ENCODE data around the gene UNC119. TPM values are rescaled to one million over a fixed set of nuclear protein-coding genes. Genes with fewer than 3 reads are reported as not detected.

The UNC119 gene
- total RNA-seq, 1 donor from 2014 or later = 27.7 TPM

- Histone ChIP-seq H3K27ac (ENCODE audit: low read depth, low read length) (no peak overlapping the region), H3K36me3 (ENCODE audit: insufficient read depth, low read length) (peaks cover 3% of the 10 kb centered on the region), H3K4me3 (ENCODE audit: insufficient read depth, low read depth, low read length) (no peak overlapping the region), H2AFZ (ENCODE audit: low read depth, low read length) (no peak overlapping the region), H3K79me2 (ENCODE audit: insufficient read depth, low read length) (peaks cover 5% of the 10 kb centered on the region), H3K4me2 (ENCODE audit: low read length) (no peak overlapping the region), H3K9me3 (ENCODE audit: insufficient read depth, low read depth, low read length) (no peaks in the 10 kb centered on the region), H3K4me1 (ENCODE audit: insufficient read depth, low read length) (peaks cover 7% of the 10 kb centered on the region), H3K27me3 (ENCODE audit: insufficient read depth, low read length) (no peaks in the 10 kb centered on the region), H4K20me1 (ENCODE audit: insufficient read depth, low read length) (peaks cover 44% of the 10 kb centered on the region), H3K9ac (ENCODE audit: low read length) (no peak overlapping the region)
- peak overlapping the region; percentile 34 for H3K4me3 Mint-ChIP-seq (ENCODE audit: unreplicated experiment)
- no peaks in the 10 kb centered on the region for H3K9me3 Mint-ChIP-seq (ENCODE audit: unreplicated experiment)
- DNase-seq (ENCODE audit: low read depth) (no peak), FAIRE-seq (no peak)
- peaks cover 11% of the 10 kb centered on the region for H3K4me1 Mint-ChIP-seq (ENCODE audit: low read depth, unreplicated experiment)
- H3K27ac Mint-ChIP-seq (ENCODE audit: unreplicated experiment) = no peak overlapping the region
- peaks cover 14% of the 10 kb centered on the region for H3K36me3 Mint-ChIP-seq (ENCODE audit: low read depth, unreplicated experiment)
- H3K27me3 Mint-ChIP-seq (ENCODE audit: low read depth, unreplicated experiment) = peaks cover 3% of the 10 kb centered on the region
- TF ChIP-seq, protein P1, sequence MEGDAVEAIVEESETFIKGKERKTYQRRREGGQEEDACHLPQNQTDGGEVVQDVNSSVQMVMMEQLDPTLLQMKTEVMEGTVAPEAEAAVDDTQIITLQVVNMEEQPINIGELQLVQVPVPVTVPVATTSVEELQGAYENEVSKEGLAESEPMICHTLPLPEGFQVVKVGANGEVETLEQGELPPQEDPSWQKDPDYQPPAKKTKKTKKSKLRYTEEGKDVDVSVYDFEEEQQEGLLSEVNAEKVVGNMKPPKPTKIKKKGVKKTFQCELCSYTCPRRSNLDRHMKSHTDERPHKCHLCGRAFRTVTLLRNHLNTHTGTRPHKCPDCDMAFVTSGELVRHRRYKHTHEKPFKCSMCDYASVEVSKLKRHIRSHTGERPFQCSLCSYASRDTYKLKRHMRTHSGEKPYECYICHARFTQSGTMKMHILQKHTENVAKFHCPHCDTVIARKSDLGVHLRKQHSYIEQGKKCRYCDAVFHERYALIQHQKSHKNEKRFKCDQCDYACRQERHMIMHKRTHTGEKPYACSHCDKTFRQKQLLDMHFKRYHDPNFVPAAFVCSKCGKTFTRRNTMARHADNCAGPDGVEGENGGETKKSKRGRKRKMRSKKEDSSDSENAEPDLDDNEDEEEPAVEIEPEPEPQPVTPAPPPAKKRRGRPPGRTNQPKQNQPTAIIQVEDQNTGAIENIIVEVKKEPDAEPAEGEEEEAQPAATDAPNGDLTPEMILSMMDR (IDR thresholded peaks at IDR 0.05; ENCODE audit: insufficient read depth, low read depth, low read length) = no peak
- TF ChIP-seq EZH2 (IDR thresholded peaks at IDR 0.05; ENCODE audit: insufficient read depth, low read length) = no peak
These were observed 2.9 kb downstream of the UNC119 start for GRCh38 chr17:28549236-28550132.

DNA sequence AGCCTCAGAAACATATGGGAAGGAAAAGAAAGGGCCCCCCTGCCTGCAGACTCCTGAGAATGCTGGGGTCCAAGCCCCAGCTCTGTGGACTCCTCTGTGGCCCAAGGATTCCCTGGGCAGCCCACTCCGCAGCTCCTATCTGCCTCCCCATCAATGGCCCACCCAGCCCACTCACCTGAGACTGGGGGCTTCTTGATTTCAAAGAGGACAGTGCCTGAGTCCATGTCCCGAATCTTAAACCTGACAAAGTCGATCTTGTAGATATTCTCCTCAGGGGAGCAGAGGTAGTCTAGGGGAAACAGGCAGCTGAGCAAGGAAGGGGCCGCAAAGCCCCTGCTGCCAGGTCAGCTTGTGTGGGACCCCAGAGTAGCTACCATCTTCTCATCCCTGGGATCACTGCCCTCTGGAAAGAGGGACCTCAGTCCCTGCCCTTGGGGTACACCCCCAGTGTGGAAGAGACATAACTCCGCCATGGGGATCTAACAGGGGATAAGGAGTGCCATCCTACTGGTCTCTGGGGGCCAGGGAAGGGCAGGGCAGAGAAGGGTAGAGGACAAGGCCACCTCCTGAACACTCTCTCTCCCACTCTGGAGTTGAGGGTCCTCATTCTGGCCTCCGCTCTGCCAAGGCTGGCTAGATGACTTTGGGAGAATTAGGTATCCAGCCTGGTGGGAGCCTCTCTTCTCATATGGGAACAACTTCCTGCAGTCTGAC is 3.9 kb downstream of the UNC119 start:
- no peaks in the 10 kb centered on the region for H3K9me3 ChIP-seq (ENCODE audit: insufficient read depth, low read depth, low read length)
- DNase-seq (ENCODE audit: low read depth) (no peak), FAIRE-seq (no peak)
- no peak overlapping the region for H3K27ac Mint-ChIP-seq (ENCODE audit: unreplicated experiment)
- H3K27me3 Mint-ChIP-seq (ENCODE audit: low read depth, unreplicated experiment) = peaks cover 5% of the 10 kb centered on the region
- peaks cover 11% of the 10 kb centered on the region for H3K4me1 Mint-ChIP-seq (ENCODE audit: low read depth, unreplicated experiment)
- peaks cover 44% of the 10 kb centered on the region for H4K20me1 ChIP-seq (ENCODE audit: insufficient read depth, low read length)
- peak overlapping the region; percentile 27 for H3K4me3 Mint-ChIP-seq (ENCODE audit: unreplicated experiment)
- H3K9ac ChIP-seq (ENCODE audit: low read length) = no peak overlapping the region
- H3K79me2 ChIP-seq (ENCODE audit: insufficient read depth, low read length) = peaks cover 5% of the 10 kb centered on the region
- H3K36me3 Mint-ChIP-seq (ENCODE audit: low read depth, unreplicated experiment) = peaks cover 6% of the 10 kb centered on the region
- H3K4me3 ChIP-seq (ENCODE audit: insufficient read depth, low read depth, low read length) = no peak overlapping the region
- H3K36me3 ChIP-seq (ENCODE audit: insufficient read depth, low read length) = no peaks in the 10 kb centered on the region
- no peak overlapping the region for H3K4me2 ChIP-seq (ENCODE audit: low read length)
- no peaks in the 10 kb centered on the region for H3K9me3 Mint-ChIP-seq (ENCODE audit: unreplicated experiment)
- H3K27ac ChIP-seq (ENCODE audit: low read depth, low read length) = no peak overlapping the region
- H3K27me3 ChIP-seq (ENCODE audit: insufficient read depth, low read length) = no peaks in the 10 kb centered on the region
- no peak overlapping the region for H2AFZ ChIP-seq (ENCODE audit: low read depth, low read length)
- peaks cover 7% of the 10 kb centered on the region for H3K4me1 ChIP-seq (ENCODE audit: insufficient read depth, low read length)
- TF ChIP-seq, protein P1 (IDR thresholded peaks at IDR 0.05; ENCODE audit: insufficient read depth, low read depth, low read length) = no peak
- TF ChIP-seq EZH2 (IDR thresholded peaks at IDR 0.05; ENCODE audit: insufficient read depth, low read length) = no peak
